Hematopoietic multipotent progenitor cell treated with erythropoietin and hydrocortisone succinate and interleukin-3 and kit ligand, for 15 days (in vitro differentiated cells): ENCODE data around the gene CES3.

Experiments
- DNase-seq: peaks from one replicate; pipeline ENCODE4 v3.0.0-alpha.2; 2015; ENCODE audit warnings: low spot score

Gene CES3

GRCh38 chr16:67009158-67009557 lies 48.1 kb downstream of the CES3 start:
- no peak for DNase-seq

GRCh38 chr16:67011274-67011673 lies 50.2 kb downstream of the CES3 start:
- no peak for DNase-seq

- no peak for DNase-seq
Observed at GRCh38 chr16:67013233-67013822, 52.3 kb downstream of the CES3 start.

GRCh38 chr16:67013823-67014633 lies 53.0 kb downstream of the CES3 start:
- no peak for DNase-seq

- no peak for DNase-seq
Observed at GRCh38 chr16:67014634-67015312, 53.7 kb downstream of the CES3 start.

GRCh38 chr16:67015313-67015731 lies 54.3 kb downstream of the CES3 start:
- DNase-seq: no peak

- DNase-seq: no peak
Observed at GRCh38 chr16:67016143-67016542, 55.1 kb downstream of the CES3 start.

GRCh38 chr16:67016681-67017420 lies 55.8 kb downstream of the CES3 start:
- DNase-seq: no peak

GRCh38 chr16:67017421-67017750 lies 56.3 kb downstream of the CES3 start:
- no peak for DNase-seq

GRCh38 chr16:67017810-67018488 lies 56.9 kb downstream of the CES3 start:
- peak; percentile 55 for DNase-seq

- no peak for DNase-seq
Observed at GRCh38 chr16:67019171-67019570, 58.1 kb downstream of the CES3 start.

GRCh38 chr16:67021321-67021720 lies 60.3 kb downstream of the CES3 start:
- DNase-seq: no peak

GRCh38 chr16:67022531-67023214 lies 61.6 kb downstream of the CES3 start:
- no peak for DNase-seq

GRCh38 chr16:67023689-67024088 lies 62.6 kb downstream of the CES3 start:
- DNase-seq: no peak
